HG02852 (cell line): ENCODE results near the gene STARD6.
"Not testable (repeated sequence)": the region's sequence is repeated elsewhere in the genome, so short reads cannot be mapped to it uniquely, and the experiment has no call there.

ENCODE experiments used
- ATAC-seq: cut with Tn5 transposase; IDR thresholded peaks from one replicate; pipeline ENCODE4 v1.9.1; 2021; ENCODE audit warnings: mild to moderate bottlenecking, moderate library complexity; ENCODE audit not compliant: unreplicated experiment

The STARD6 gene, protein sequence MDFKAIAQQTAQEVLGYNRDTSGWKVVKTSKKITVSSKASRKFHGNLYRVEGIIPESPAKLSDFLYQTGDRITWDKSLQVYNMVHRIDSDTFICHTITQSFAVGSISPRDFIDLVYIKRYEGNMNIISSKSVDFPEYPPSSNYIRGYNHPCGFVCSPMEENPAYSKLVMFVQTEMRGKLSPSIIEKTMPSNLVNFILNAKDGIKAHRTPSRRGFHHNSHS

DNA sequence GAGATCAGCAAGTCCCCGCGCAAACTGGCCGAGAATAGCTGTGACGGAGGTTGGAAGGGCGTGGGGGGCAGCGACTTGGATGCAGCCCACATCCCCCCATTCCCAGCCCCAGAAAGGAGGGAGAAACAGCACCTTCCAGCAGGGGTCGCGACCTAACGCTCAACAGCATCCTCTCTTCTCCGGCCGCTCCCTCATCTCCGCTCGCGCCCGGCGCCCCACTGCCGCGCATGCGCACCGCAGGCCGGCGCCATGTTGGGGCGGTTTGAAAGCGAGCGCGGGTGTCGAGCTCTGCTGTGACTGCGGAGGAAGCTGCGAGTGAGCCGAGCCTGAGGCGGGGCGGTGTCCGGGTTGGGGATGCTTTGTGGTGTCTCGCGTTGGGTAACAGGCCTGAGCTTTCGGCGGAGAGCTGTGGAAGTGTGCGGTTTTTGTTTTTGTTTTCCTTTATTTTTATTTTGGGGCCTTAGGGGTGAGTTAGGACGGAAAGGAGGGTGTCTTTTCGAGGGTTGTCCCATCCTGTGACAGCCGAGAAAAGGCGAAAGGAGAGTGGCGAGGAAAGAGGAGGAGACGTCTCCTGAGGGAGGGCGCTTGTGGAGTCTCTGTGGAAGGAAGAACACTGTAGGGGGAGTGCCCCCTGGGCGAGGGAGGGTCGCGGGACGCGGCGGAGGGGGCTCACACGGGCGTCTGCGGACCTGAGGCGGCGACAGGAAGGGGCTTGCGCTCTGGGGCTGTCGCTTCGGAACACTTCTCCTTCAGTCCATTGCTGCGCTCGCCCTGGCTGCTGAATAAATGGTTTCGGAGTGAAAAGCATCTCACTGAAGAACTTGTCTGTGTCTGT lies at the start of gene STARD6, which contains the start of gene C18orf54:
Gene STARD6 (minus strand): TSS at position 199 of the 835 bp plus-strand sequence. CDS start 3,285 bp downstream, outside the sequence.
Gene C18orf54 (plus strand): TSS at position 247 of the 835 bp plus-strand sequence. CDS start 2,667 bp downstream, outside the sequence.
- peak; percentile 93 for ATAC-seq

DNA sequence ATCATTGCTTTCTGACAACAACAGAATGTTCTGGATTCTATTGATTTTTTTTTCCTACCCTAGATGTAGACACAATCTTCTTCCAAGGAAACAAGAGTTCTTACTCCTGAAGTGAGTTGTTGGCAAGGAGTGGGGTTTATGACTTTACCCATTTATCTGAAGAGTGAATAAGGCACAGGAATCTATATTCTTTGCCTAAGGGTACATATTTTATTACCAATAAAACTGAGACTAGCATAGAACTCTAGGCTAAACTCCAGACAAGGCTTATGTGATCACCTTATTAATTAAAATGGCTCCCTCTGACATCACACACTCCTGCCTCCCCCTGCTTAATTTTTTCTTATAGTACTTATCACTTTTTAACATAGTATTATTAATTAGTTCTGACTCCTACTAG lies 47.6 kb upstream of the STARD6 start:
- no peak for ATAC-seq

DNA sequence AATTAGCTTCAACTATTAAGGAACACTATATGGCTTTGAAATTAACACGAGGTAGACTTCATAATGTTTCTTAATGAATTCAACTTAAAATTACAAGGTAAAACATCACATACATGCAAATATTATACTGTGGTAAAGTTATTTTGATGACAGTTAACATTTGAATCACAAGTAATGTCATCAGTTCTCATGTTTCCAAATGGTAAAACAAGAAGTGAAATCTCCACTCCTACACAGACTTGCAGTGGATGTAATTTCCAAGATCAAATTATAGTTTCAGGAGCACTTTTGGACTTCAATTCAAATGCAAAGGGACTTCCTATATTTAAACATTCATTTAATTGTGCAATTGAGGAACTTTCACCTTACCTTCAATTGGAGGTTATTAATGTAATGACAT lies 39.1 kb upstream of the STARD6 start:
- no peak for ATAC-seq

DNA sequence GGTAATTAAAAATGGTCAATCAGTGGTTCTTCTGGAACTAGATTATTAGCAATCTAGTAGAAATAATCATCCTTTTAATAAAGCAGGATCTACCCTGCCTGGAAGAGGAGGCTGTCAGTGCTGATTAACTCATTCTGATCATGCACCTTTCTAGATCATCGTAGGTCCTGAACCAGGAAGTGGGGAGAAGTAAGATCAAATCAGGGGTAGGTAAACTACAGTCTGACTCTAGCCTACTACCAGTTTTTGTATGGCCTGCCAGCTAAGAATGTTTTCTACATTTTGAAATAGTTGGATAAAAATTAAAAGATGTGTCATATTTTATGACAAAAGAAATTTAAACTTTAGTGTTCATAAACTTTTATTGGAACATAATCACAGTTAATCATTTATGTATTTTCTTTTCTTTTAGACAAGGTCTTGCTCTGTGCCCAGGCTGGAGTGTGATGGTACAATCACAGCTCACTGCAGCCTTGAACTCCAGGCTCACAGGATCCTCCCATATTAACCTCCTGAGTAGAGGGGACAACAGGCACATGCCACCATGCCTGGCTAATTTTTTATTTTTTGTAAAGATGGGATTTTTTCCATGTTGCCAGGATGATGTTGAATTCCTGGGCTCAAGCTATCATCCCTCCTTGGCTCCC lies 36.1 kb upstream of the STARD6 start:
- no peak for ATAC-seq

DNA sequence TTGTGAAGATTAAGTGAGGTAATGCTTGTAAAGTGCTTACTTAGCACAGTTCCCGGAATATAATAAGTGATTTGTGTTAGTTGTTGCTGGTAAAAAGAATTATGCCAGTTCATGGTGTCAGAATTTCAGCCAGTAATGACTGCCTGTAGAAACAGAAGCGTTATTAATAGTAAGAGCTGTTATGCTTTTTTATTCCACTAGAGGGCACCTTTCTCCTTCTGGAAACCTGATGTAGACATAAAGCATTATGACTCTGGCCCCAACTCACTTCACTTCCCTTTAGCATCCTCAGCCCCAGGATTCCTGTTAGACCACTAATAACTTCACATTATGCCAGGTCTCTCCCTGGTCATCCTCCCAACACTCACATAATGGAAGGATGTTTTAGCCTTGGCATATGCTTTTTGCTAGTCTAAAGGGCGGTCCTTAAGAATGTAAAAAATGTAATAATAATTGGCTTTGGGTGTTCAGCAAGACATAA lies 34.9 kb upstream of the STARD6 start:
- ATAC-seq: peak; percentile 65

DNA sequence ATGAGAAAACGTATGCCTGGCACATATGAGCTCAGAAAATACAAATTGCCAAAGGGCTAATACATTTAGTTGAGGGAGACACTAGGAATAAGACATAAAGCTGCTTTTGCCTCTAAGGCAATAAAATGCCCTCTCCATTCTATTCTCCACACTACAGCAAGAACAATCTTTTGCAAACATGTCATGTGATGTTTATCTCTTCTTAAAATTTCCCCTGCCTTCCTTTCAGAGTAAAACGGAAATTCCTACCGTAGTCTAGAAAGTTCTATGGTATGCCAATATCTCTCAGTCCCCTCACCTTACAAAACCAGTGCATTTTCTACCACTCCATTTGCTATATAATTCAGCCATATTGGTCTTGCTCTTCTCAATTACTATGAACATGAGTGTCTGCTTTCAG lies 33.2 kb upstream of the STARD6 start:
- ATAC-seq: no peak

DNA sequence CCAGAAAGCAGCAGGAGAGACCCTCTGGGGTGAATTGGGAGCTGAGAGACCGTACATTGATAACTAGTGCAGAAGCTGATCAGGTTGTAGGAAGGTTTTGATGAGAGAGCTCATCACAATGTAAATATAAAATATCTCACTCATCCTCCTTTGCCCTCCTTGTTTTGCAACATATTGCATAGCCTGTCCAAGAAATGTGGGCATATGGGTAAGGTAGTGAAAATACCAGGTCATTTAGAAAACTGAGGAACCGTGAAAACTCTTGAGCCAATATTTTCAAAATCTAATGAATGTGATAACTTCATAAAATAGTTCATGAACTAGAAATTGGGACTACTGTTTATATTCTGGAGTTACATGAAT lies 31.5 kb upstream of the STARD6 start:
- no peak for ATAC-seq

DNA sequence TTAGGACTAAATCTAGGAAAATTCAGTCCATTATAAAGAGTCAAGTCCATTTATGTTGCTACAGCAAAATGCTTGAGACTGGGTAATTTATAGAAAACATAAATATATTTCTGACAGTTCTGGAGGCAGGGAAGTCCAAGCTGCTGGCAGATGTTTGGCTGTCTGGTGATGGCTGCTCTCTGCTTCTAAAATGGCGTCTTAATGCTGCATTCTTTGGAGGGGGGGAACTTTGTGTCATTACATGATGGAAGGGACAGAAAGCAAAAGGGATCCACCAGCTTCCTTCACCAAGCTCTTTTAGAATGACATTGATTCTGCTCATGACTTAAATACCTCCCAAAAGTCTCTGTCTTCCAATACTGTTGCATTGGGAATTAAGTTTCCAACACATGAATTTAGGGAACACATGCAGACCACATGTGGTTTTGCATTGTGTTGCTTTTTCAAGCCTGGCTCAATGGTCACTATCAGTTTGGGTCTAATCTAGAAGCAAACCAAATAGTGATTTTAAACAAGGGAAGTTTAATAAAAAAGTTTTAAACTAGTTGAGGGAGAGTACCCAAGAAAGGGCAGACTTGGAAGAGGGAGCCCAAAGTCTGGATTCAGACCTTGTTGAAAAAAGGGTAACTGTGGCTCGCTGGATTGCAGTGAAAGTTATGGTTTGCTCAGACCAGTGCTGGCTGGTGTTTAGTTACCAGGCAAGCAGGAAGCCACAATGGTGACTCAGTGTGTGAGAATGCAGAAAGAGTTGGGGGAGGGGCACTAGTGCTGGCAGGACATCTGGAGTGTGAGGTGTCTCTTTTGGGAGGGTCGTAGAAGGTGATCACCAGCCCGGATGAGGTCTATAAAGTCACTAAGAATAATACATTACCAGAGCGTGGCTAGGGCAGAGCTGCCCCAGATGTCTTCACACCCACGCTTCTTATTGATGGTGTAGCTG lies 30.8 kb upstream of the STARD6 start:
- peak; percentile 85 for ATAC-seq

DNA sequence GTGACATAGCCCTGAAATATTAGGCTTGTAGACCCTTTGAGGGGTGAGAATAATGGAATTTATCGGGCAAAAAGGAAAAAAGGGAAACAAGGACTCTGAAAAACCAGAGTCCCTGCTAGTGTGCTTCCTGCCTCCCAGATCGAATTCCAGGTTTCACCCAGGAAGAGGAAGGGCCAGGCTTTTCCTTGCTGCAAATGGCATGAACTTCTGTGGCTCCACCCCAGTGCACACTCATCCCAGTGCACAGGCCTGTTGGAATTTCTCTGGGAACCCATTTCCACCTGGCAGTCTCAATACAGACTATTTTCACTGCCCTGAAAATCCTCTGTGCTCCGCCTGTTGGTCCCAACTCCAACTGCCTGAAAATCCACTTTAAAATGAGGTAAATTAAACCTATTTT lies 30.0 kb upstream of the STARD6 start:
- no peak for ATAC-seq

DNA sequence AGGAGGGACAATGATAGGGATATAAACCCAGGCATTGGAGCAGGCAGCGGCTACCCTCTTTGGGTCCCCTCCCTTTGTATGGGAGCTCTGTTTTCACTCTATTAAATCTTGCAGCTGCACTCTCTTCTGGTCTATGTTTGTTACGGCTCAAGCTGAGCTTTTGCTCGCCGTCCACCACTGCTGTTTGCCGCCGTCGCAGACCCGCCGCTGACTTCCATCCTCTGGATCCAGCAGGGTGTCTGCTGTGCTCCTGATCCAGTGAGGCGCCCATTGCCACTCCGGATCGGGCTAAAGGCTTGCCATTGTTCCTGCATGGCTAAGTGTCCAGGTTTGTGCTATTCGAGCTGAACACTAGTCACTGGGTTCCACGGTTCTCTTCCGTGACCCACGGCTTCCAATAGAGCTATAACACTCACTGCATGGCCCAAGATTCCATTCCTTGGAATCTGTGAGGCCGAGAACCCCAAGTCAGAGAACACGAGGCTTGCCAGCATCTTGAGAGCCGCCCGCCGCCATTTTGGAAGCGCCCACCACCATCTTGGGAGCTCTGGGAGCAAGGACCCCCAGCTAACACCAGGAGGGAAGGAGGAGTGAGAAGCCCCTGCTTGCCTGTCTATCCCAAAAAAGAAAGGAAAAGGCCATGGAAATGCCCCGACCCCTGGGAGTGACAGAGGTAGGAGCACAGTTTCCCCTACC lies 29.3 kb upstream of the STARD6 start:
- not testable (repeated sequence) for ATAC-seq

DNA sequence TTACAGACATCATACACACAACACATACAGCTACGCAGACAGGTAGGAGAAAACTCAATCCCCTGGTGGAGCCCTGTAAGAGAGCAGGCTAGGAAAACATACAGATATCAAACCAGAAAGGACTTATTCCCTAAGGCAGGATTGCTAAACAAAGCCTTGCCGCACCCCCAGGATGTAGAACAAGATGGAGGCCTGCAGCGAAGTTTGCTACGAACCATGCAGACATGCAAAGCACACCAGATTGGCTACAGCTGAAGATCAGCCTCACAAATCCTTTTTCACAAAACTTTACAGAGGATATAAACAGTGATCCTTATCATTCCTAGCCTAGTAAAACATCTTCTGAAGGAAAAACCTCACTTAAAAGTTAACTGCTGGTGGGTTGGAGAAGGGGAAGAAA lies 28.4 kb upstream of the STARD6 start:
- no peak for ATAC-seq

DNA sequence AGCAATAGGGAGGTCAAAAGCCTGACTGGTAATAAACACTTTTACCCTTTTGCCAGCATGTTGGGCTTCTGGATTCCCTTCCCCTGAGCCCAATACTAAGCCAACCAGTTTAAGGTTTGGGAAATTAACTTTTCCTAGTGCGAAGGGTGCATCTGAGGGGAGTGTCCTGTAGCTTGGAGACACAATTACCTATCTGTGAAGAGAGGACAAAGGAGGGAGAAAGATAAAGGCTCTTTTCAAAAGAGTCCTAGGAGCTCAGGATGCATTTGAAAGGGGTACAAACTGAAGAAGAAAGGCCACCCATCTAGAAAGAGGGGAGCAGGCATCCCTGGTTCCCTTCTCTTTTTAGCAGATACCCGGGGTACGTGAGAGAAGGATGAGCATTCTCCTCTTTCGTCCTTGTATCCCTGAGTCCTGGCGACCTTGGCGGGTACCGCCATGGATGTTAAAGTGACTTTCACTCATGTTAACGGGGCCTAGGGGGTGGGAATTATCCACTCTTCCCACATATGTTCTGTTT lies 25.1 kb upstream of the STARD6 start:
- ATAC-seq: no peak

DNA sequence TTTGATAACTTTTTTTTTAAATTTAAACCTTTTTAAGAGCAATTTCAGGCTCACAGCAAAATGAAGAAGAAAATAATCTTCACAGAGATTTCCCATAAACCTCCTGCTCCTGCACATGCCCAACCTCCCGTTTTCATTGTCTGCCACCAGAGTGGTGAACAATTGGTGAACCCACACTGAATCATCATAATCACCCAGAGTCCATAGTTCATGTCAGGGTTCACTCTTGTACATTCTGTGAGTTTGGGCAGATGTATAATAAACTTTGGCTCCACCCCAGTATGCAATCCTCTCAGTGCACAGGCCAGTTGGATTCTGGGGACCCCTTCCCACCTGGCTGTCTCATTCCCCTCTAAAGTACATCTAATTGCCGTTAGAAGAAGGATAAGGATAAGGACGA lies 24.4 kb upstream of the STARD6 start:
- ATAC-seq: no peak

DNA sequence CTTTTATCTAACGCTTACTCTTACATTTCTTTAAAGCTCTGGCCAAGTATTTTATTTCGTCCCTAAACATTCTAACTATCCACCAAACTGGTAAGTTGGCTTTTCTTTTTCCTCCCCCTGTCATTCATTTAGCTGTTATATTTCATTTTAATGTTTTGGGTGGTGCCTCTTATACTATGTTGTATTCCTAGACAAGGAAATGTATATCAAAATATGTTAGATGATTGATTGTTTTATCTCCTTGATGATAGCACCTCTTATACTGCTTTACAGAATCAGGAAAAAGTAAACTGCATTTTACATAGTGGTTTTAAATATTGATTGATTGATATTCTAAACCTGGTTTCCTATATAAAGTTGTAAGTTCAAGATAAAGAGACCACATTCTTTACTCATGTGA lies 24.0 kb upstream of the STARD6 start:
- no peak for ATAC-seq

DNA sequence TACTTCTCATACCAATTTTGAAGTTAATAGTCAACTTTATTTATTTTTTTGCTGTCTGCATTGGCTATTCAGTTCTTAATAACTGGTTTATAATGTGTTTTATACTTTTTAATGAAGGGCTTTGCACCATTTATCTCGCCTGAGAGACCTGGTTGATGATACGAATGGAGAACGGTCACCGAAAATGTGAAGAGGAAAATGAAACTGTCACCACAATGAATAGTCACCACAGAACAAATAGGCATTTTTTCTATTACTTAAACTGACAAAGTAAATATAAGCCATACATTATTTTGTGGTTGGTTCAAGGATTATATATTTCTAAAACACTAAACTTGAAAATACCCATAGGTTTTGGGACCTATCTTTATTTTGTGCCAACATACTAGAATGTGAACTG lies 20.4 kb upstream of the STARD6 start:
- ATAC-seq: no peak

DNA sequence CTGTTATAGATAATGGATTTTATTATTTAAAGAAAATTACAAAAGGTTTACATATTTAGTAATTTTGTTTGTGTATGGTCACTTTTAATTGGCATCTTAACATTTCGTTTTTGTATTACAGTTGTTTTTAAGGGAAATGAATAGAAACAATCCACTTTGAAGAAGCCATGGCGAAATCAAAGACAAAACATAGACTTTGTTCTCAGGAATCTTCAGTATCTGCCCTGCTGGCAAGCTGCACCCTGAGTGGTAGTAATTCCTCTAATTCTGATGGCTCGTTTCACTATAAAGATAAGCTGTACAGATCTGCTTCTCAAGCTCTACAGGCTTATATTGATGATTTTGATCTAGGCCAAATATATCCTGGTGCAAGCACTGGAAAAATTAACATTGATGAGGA lies 2.7 kb upstream of the STARD6 start:
- ATAC-seq: no peak

DNA sequence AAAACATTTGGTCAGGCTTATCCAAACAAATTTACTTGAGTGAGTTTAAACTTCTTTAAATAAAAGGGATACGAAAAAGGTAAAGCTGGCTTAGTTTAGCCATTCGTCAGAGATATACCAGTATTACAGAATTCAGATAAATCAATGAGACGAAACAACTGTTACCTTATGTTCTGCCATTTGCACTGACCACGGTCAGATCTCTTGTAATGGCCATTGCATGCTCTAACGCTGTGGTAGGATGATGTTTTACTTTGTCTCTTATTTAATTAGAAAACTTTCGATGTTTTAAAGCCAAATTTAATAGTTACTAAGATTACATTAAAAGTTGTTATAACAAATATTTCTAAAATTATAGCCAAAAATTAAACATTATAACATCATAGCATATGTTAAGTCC lies 1.6 kb upstream of the STARD6 start:
- no peak for ATAC-seq

DNA sequence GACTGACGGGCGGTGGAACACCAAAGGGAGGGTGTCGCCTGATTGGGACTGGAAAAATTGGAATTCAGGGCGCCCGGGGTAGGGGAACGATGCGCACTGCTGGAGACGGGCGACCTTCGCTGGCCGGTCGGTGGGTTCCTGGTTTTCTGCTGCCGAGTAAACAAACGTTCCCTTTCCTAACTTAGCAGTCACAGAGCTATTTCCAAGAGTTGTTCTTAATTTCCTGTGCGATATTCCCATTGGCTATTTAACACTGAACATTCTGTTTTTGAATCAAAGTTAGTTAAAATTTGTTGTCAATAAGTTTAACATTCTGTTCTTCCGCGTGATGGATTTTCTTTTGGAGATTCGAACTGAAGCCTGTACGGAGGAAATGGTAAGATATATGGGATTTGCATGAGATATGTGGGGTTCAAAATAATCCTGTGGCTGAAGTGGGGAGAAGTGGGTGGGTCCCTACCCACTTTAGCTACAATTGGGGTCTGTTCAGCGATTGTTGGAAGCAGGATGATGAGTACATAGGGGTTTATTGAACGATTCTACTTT lies 910 bp upstream of the STARD6 start:
- ATAC-seq: peak; percentile 9

DNA sequence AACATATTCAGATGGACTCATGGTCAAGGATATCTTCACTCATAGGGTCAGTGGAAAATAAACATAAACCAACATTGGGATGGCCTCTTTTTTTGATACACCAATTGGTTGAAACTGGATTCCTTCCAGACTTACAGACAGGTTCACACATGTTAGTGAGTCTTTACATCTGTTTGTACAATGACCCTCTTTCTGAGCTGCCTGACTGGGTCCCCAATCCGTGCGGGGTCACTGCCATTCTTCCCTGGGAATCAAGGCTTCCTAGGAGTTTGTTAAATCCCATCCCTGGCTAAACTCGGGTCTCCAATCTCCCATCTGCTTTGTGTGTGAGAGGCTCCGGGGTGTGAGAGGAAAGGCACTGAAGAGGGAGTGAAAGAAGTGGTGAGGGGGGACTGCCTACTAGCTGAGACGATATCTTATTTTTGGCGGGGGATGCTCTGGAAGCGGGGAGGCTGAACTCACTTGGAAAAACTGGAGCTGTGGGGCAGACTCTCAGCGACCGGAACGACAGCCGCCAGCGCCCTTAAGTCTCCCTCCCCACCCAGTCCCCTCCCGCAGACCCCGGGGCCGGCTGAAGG lies 487 bp downstream of the STARD6 start:
- ATAC-seq: peak; percentile 43
